Naive thymus-derived CD4-positive, alpha-beta T cell (primary cell): ENCODE data around the gene ARHGAP1. TPM values are rescaled to one million over a fixed set of nuclear protein-coding genes. Genes with fewer than 3 reads are reported as not detected.
"Not testable (repeated sequence)": the region's sequence is repeated elsewhere in the genome, so short reads cannot be mapped to it uniquely, and the experiment has no call there.

Source experiments
- ATAC-seq: fragments of 150-1000 bp; cut with Tn5 transposase; 2 replicates; pipeline ENCODE4 v1.10.0; 2021; ENCODE audit warnings: mild to moderate bottlenecking, moderate library complexity
- CTCF ChIA-PET: fragments of 350-600 bp; sonication (Branson Sonifier 250); formaldehyde crosslinking; loops from one replicate; lab custom pipeline; 2021; ENCODE audit warnings: antibody characterized with exemption; lab: Charles Lee
- POLR2A ChIA-PET: fragments of 350-600 bp; sonication (Branson Sonifier 250); formaldehyde crosslinking; loops from one replicate; lab custom pipeline; 2021; ENCODE audit warnings: antibody characterized with exemption, inconsistent platforms; lab: Charles Lee
- DNase-seq, 9 donors: peaks; one replicate each; pipeline versions ENCODE4 v3.0.0 to v3.0.0-alpha.2; 2020 to 2022; ENCODE audit warnings: mixed read lengths in 1 of 9
- H3K27ac ChIP-seq: one replicate; pipeline ENCODE4 v1.7.0; 2013; ENCODE audit warnings: mild to moderate bottlenecking, low read depth, low read length, moderate library complexity
- H3K27me3 ChIP-seq, 2 donors: one replicate each; pipeline ENCODE4 v1.7.0; 2013; ENCODE audit warnings: low read length in 2 of 2, mild to moderate bottlenecking in 2 of 2, moderate library complexity in 2 of 2; ENCODE audit not compliant: control insufficient read depth in 2 of 2, insufficient read depth in 2 of 2
- H3K36me3 ChIP-seq, 3 experiments: 1 replicate in 2 of 3; 2 replicates in 1 of 3; pipeline ENCODE4 v1.7.0; 2013; ENCODE audit warnings: low read length in 3 of 3, mild to moderate bottlenecking in 3 of 3, moderate library complexity in 1 of 3; ENCODE audit not compliant: insufficient read depth in 3 of 3, control insufficient read depth in 2 of 3
- H3K4me1 ChIP-seq, 2 donors: one replicate each; pipeline ENCODE4 v1.7.0; 2013; ENCODE audit warnings: low read length in 2 of 2, mild to moderate bottlenecking in 2 of 2, moderate library complexity in 1 of 2; ENCODE audit not compliant: control insufficient read depth in 2 of 2, insufficient read depth in 2 of 2
- H3K4me3 ChIP-seq: 2 replicates; pipeline ENCODE4 v1.7.0; 2013; ENCODE audit warnings: mild to moderate bottlenecking, low read length
- H3K9me3 ChIP-seq, 3 experiments: 1 replicate in 2 of 3; 2 replicates in 1 of 3; pipeline ENCODE4 v1.7.0; 2013; ENCODE audit warnings: low read length in 3 of 3; ENCODE audit not compliant: control insufficient read depth in 2 of 3
- H3K27ac Mint-ChIP-seq, 9 donors: one replicate each; pipeline ENCODE4 v1.8.0; 2020 to 2022; ENCODE audit warnings: mixed read lengths in 9 of 9, mild to moderate bottlenecking in 8 of 9, moderate library complexity in 5 of 9, inconsistent platforms in 2 of 9
- H3K27me3 Mint-ChIP-seq, 5 donors: one replicate each; pipeline ENCODE4 v1.8.0; 2021 to 2022; ENCODE audit warnings: mixed read lengths in 5 of 5, mild to moderate bottlenecking in 1 of 5
- H3K36me3 Mint-ChIP-seq, 5 donors: one replicate each; pipeline ENCODE4 v1.8.0; 2020 to 2022; ENCODE audit warnings: mixed read lengths in 5 of 5, mild to moderate bottlenecking in 3 of 5, inconsistent platforms in 1 of 5
- H3K4me1 Mint-ChIP-seq, 7 donors: one replicate each; pipeline ENCODE4 v1.8.0; 2020 to 2022; ENCODE audit warnings: mixed read lengths in 7 of 7, mild to moderate bottlenecking in 3 of 7, inconsistent platforms in 1 of 7
- H3K4me3 Mint-ChIP-seq, 10 donors: one replicate each; pipeline ENCODE4 v1.8.0; 2020 to 2022; ENCODE audit warnings: mild to moderate bottlenecking in 10 of 10, mixed read lengths in 10 of 10, moderate library complexity in 6 of 10, inconsistent platforms in 2 of 10
- H3K9me3 Mint-ChIP-seq, 11 donors: one replicate each; pipeline ENCODE4 v1.8.0; 2020 to 2022; ENCODE audit warnings: mixed read lengths in 11 of 11, mild to moderate bottlenecking in 4 of 11, inconsistent platforms in 1 of 11, moderate library complexity in 1 of 11
- intact Hi-C, 2 donors: fragments of 100-400 bp; cut with micrococcal nuclease; formaldehyde crosslinking; loops; one replicate each; pipeline ENCODE4 v1.15.1; 2023
- polyA plus RNA-seq, 2 donors: library from polyadenylated mRNA; unstranded; fragments of 300-500 nt; fragmentation: Illumina TruSeq; gene quantifications; one replicate each; pipeline ENCODE4 v1.2.3, GENCODE V29; 2021
- total RNA-seq, 6 experiments: library from RNA in 5 of 6; stranded (reverse) in 5 of 6; gene quantifications; 1 replicate in 5 of 6; 2 replicates in 1 of 6; pipeline ENCODE4 v1.2.3 and lab custom pipeline; 2021 to 2026

ARHGAP1 gene
- total and polyA plus RNA-seq, 7 experiments from 2014 or later: 44.2 to 82.5 (median 64.6) TPM

- intact Hi-C loops: loop anchor here (5.0 to 10.0 kb wide), 2 partner anchors 78 to 289 kb away; partner anchors contain the start of gene MDK (in 1 of the 2)
- Mint-ChIP-seq H3K4me1 (peaks cover 56 to 91% (median 80%) of the 10 kb centered on the region in 7 donors), H3K36me3 (peaks cover 11 to 39% (median 32%) of the 10 kb centered on the region in 5 donors), H3K27ac (peak overlapping the region; percentile 86 to 96 (median 92)), H3K27me3 (no peaks in the 10 kb centered on the region), H3K4me3 (peak overlapping the region in 7 of 10 donors; percentile 10 to 80 (median 67)), H3K9me3 (no peaks in the 10 kb centered on the region)
- Histone ChIP-seq H3K27me3 (no peaks in the 10 kb centered on the region), H3K9me3 (no peaks in the 10 kb centered on the region), H3K4me1 (peaks cover 57 to 82% of the 10 kb centered on the region in 2 donors), H3K4me3 (no peak overlapping the region), H3K27ac (peak overlapping the region; percentile 63), H3K36me3 (peaks cover 8 to 36% (median 14%) of the 10 kb centered on the region in 3 experiments)
- ChIA-PET POLR2A (interaction anchor here (1.1 to 10.8 kb wide), 3 partner anchors 9 to 24 kb away, joined by 6 to 135 read pairs (median 8); partner anchors contain the start of genes ARHGAP1 and ZNF408), CTCF (interaction anchor here (0.6 to 2.6 kb wide), 4 partner anchors 11 to 61 kb away, joined by 3 to 10 read pairs (median 4); partner anchors contain the start of genes ARHGAP1 and ZNF408)
- ATAC-seq (no peak), DNase-seq (no peak)
These were observed 26.5 kb downstream of the ARHGAP1 start for GRCh38 chr11:46673713-46674462.

GRCh38 chr11:46672381-46672839 is 28.0 kb downstream of the ARHGAP1 start:
- peaks cover 55 to 90% (median 75%) of the 10 kb centered on the region in 7 donors for H3K4me1 Mint-ChIP-seq
- ChIA-PET POLR2A (interaction anchor here (0.9 to 10.8 kb wide), 5 partner anchors 10 to 543 kb away, joined by 3 to 135 read pairs (median 3); partner anchors contain the start of genes AMBRA1, ARHGAP1 and ZNF408), CTCF (interaction anchor here (0.6 to 3.5 kb wide), 5 partner anchors 16 to 507 kb away, joined by 3 to 20 read pairs (median 3); partner anchors contain the start of genes ARHGAP1 and ZNF408)
- intact Hi-C loops: loop anchor here (5.0 to 10.0 kb wide), 2 partner anchors 80 to 288 kb away; partner anchors contain the start of gene MDK (in 1 of the 2)
- no peak overlapping the region for H3K4me3 ChIP-seq
- H3K9me3 Mint-ChIP-seq: no peaks in the 10 kb centered on the region
- no peaks in the 10 kb centered on the region for H3K27me3 ChIP-seq
- H3K9me3 ChIP-seq: no peaks in the 10 kb centered on the region
- H3K27ac Mint-ChIP-seq: peak overlapping the region; percentile 81 to 96 (median 93)
- no peak for ATAC-seq
- H3K27ac ChIP-seq: peak overlapping the region; percentile 61
- peaks cover 8 to 39% (median 14%) of the 10 kb centered on the region in 3 experiments for H3K36me3 ChIP-seq
- peaks cover 57 to 85% of the 10 kb centered on the region in 2 donors for H3K4me1 ChIP-seq
- H3K36me3 Mint-ChIP-seq: peaks cover 11 to 42% (median 25%) of the 10 kb centered on the region in 5 donors
- no peak for DNase-seq
- H3K4me3 Mint-ChIP-seq: peak overlapping the region; percentile 66 to 90 (median 80)
- no peaks in the 10 kb centered on the region for H3K27me3 Mint-ChIP-seq

DNA sequence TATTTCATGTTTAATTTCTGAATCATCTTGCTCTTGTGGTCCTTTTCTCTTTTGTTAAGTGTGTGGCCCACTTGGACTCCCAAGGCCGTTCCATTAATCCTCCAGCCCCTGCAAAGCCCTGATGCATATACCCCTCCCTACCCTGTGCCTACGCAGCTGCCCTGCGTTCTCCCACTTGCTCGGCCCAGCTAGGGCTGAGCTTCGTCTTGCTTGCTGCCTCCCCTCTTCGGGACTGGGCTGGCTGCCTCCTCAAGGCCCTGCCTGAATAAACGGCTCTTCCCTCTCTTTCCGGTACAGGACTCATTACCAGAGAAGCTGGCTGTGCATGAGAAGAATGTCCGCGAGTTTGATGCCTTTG is 28.5 kb downstream of the ARHGAP1 start:
- peak overlapping the region; percentile 75 to 90 (median 81) for H3K4me3 Mint-ChIP-seq
- no peaks in the 10 kb centered on the region for H3K9me3 Mint-ChIP-seq
- H3K36me3 ChIP-seq: peaks cover 9 to 44% (median 14%) of the 10 kb centered on the region in 3 experiments
- ChIA-PET POLR2A (interaction anchor here (1.0 to 10.8 kb wide), 6 partner anchors 14 to 543 kb away, joined by 3 to 135 read pairs (median 4); partner anchors contain the start of genes AMBRA1, ARHGAP1 and ZNF408), CTCF (interaction anchor here (0.6 to 3.5 kb wide), 5 partner anchors 12 to 507 kb away, joined by 3 to 20 read pairs (median 5); partner anchors contain the start of genes ARHGAP1 and ZNF408)
- peaks cover 8 to 42% (median 24%) of the 10 kb centered on the region in 5 donors for H3K36me3 Mint-ChIP-seq
- peak overlapping the region; percentile 61 for H3K27ac ChIP-seq
- peaks cover 52 to 85% (median 70%) of the 10 kb centered on the region in 7 donors for H3K4me1 Mint-ChIP-seq
- H3K4me3 ChIP-seq: peak overlapping the region; percentile 34
- ATAC-seq (no peak), DNase-seq (no peak)
- H3K27me3 Mint-ChIP-seq: no peaks in the 10 kb centered on the region
- peaks cover 57 to 81% of the 10 kb centered on the region in 2 donors for H3K4me1 ChIP-seq
- H3K27me3 ChIP-seq: no peaks in the 10 kb centered on the region
- H3K9me3 ChIP-seq: no peaks in the 10 kb centered on the region
- intact Hi-C loops: loop anchor here (1.0 to 10.0 kb wide), 6 partner anchors 28 to 287 kb away; partner anchors contain the start of genes ARHGAP1 (in 2 of the 2), ATG13 (in 2 of the 2), HARBI1 (in 2 of the 2) and AMBRA1 (in 1 of the 2)
- peak overlapping the region; percentile 83 to 96 (median 89) for H3K27ac Mint-ChIP-seq

GRCh38 chr11:46670521-46670920 is 29.9 kb downstream of the ARHGAP1 start:
- Mint-ChIP-seq H3K27ac (peak overlapping the region; percentile 83 to 96 (median 89)), H3K4me1 (peaks cover 44 to 77% (median 58%) of the 10 kb centered on the region in 7 donors), H3K36me3 (peaks cover 9 to 48% (median 30%) of the 10 kb centered on the region in 5 donors), H3K4me3 (peak overlapping the region; percentile 75 to 90 (median 81))
- POLR2A ChIA-PET: interaction anchor here (0.6 to 10.8 kb wide), 12 partner anchors 9 to 903 kb away, joined by 3 to 135 read pairs (median 4); partner anchors contain the start of genes AMBRA1, ARHGAP1, ATG13 and HARBI1
- peaks cover 14 to 57% (median 18%) of the 10 kb centered on the region in 3 experiments for H3K36me3 ChIP-seq
- peak overlapping the region; percentile 4 for H3K4me3 ChIP-seq
- intact Hi-C loops: loop anchor here (2.0 to 10.0 kb wide), 3 partner anchors 82 to 286 kb away; partner anchors contain the start of gene MDK (in 1 of the 2)
- peak overlapping the region; percentile 61 for H3K27ac ChIP-seq
- H3K27me3 ChIP-seq, H3K9me3 Mint-ChIP-seq, H3K9me3 ChIP-seq, H3K27me3 Mint-ChIP-seq, DNase-seq: not testable (repeated sequence)
- ATAC-seq: peak; percentile 1
- CTCF ChIA-PET: interaction anchor here (0.9 to 3.5 kb wide), 5 partner anchors 12 to 509 kb away, joined by 4 to 20 read pairs (median 5); partner anchors contain the start of genes ARHGAP1 and ZNF408
- peaks cover 56 to 67% of the 10 kb centered on the region in 2 donors for H3K4me1 ChIP-seq

DNA sequence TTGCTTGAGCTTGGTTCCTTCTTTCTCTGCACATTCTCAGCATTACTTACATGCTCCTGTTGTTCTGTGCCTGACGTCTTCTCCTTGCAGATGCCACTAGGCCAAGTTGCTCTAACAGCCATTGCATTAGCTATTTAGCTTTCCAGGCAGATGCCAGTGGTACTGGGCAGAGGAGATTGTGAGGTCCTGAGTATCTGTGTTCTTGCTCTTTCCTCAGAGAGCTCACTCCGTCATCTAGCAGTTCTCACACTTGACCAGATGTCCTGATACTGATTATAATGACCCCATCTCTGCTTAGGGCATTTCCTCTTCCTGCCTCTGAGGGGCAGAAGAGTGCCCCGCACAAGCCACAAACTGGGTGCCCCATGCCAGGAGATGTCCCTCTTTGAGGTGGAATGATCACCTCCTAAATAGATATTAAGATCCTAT is 30.7 kb downstream of the ARHGAP1 start:
- peaks cover 14 to 65% (median 23%) of the 10 kb centered on the region in 3 experiments for H3K36me3 ChIP-seq
- CTCF ChIA-PET: interaction anchor here (1.2 to 3.5 kb wide), 2 partner anchors 31 to 92 kb away, joined by 3 to 20 read pairs; partner anchors contain the start of genes ARHGAP1 and ZNF408
- ATAC-seq (no peak), DNase-seq (no peak)
- no peaks in the 10 kb centered on the region for H3K9me3 Mint-ChIP-seq
- H3K9me3 ChIP-seq: no peaks in the 10 kb centered on the region
- H3K36me3 Mint-ChIP-seq: peaks cover 9 to 50% (median 30%) of the 10 kb centered on the region in 5 donors
- peak overlapping the region; percentile 24 to 82 (median 54) for H3K4me3 Mint-ChIP-seq
- H3K27ac Mint-ChIP-seq: peak overlapping the region; percentile 38 to 95 (median 80)
- no peak overlapping the region for H3K4me3 ChIP-seq
- peaks cover 48 to 59% of the 10 kb centered on the region in 2 donors for H3K4me1 ChIP-seq
- H3K27me3 Mint-ChIP-seq: no peaks in the 10 kb centered on the region
- H3K27ac ChIP-seq: peak overlapping the region; percentile 34
- POLR2A ChIA-PET: interaction anchor here (0.7 to 10.8 kb wide), 3 partner anchors 28 to 57 kb away, joined by 3 to 135 read pairs (median 3); partner anchors contain the start of genes ARHGAP1 and ZNF408
- H3K27me3 ChIP-seq: no peaks in the 10 kb centered on the region
- intact Hi-C loops: loop anchor here (2.0 to 10.0 kb wide), 3 partner anchors 83 to 285 kb away; partner anchors contain the start of gene MDK (in 1 of the 2)
- H3K4me1 Mint-ChIP-seq: peaks cover 36 to 69% (median 50%) of the 10 kb centered on the region in 7 donors
